Measurements from ENCODE around the gene TCF23.

GRCh38 chr2:27122791-27123190 is 26.0 kb upstream of the TCF23 start:
- TF ChIP-seq RFX5 (IDR thresholded peaks at IDR 0.05; ENCODE audit: borderline replicate concordance, low read depth, low read length) (no peak), EZH2 (IDR thresholded peaks at IDR 0.05; ENCODE audit: low read depth, low read length, severe bottlenecking) (no peak), POLR2AphosphoS5 (IDR thresholded peaks at IDR 0.05; ENCODE audit: low read depth, low read length) (no peak), CBX5 (IDR thresholded peaks at IDR 0.05; ENCODE audit: low read depth, low read length) (no peak), CREB1 (IDR thresholded peaks at IDR 0.05) (no peak), POLR2A (IDR thresholded peaks at IDR 0.05; ENCODE audit: control extremely low read depth in 1 of 2, low read depth in 2 of 2, low read length in 2 of 2) (no peak), ZNF274 (IDR thresholded peaks at IDR 0.05; ENCODE audit: borderline replicate concordance, extremely low read depth, low read length) (no peak), SP1 (IDR thresholded peaks at IDR 0.05; ENCODE audit: low read depth, low read length) (no peak), RXRA (IDR thresholded peaks at IDR 0.05; ENCODE audit: insufficient read depth, low read depth, low read length) (no peak), SIN3A (conservative IDR thresholded peaks at IDR 0.05 in 1 of 2, IDR thresholded peaks at IDR 0.05 in 1 of 2; ENCODE audit: low read depth in 1 of 2, low read length in 2 of 2) (no peak), SRF (IDR thresholded peaks at IDR 0.05; ENCODE audit: low read depth, low read length) (no peak), TAF7 (optimal IDR thresholded peaks at IDR 0.05; ENCODE audit: borderline replicate concordance, low read depth, low read length) (no peak)
- TF ChIP-seq, protein P1, sequence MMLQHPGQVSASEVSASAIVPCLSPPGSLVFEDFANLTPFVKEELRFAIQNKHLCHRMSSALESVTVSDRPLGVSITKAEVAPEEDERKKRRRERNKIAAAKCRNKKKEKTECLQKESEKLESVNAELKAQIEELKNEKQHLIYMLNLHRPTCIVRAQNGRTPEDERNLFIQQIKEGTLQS (IDR thresholded peaks at IDR 0.05; ENCODE audit: insufficient read depth, low read depth, low read length) = no peak
- TF ChIP-seq, protein P2, sequence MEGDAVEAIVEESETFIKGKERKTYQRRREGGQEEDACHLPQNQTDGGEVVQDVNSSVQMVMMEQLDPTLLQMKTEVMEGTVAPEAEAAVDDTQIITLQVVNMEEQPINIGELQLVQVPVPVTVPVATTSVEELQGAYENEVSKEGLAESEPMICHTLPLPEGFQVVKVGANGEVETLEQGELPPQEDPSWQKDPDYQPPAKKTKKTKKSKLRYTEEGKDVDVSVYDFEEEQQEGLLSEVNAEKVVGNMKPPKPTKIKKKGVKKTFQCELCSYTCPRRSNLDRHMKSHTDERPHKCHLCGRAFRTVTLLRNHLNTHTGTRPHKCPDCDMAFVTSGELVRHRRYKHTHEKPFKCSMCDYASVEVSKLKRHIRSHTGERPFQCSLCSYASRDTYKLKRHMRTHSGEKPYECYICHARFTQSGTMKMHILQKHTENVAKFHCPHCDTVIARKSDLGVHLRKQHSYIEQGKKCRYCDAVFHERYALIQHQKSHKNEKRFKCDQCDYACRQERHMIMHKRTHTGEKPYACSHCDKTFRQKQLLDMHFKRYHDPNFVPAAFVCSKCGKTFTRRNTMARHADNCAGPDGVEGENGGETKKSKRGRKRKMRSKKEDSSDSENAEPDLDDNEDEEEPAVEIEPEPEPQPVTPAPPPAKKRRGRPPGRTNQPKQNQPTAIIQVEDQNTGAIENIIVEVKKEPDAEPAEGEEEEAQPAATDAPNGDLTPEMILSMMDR (IDR thresholded peaks at IDR 0.05; ENCODE audit: control extremely low read depth in 1 of 3, insufficient read depth in 1 of 3, low read depth in 1 of 3, low read length in 3 of 3) = no peak
